HG03066 (cell line): ENCODE measurements around the gene FGF2.
A peak's percentile ranks its signal among the peaks of the same experiment; 100 is the strongest.
"Not testable (repeated sequence)": the region's sequence is repeated elsewhere in the genome, so short reads cannot be mapped to it uniquely, and the experiment has no call there.

Experiments used
- ATAC-seq: cut with Tn5 transposase; IDR thresholded peaks from one replicate; pipeline ENCODE4 v1.9.1; 2021; ENCODE audit warnings: low read depth; ENCODE audit not compliant: unreplicated experiment

Gene FGF2

GRCh38 chr4:122917731-122918130 is 91.1 kb downstream of the FGF2 start:
- no peak for ATAC-seq

- no peak for ATAC-seq
These were observed 93.8 kb downstream of the FGF2 start for GRCh38 chr4:122920473-122920872.

GRCh38 chr4:122921300-122921699 is 94.7 kb downstream of the FGF2 start:
- ATAC-seq = no peak

GRCh38 chr4:122921971-122922876 is 95.6 kb downstream of the FGF2 start, which contains the start of gene NUDT6:
TSS of gene NUDT6 (minus strand) at chr4:122922597. CDS start at chr4:122922572, 25 bp downstream.
- peak; percentile 71 for ATAC-seq

- ATAC-seq = peak; percentile 96
These were observed 96.4 kb downstream of the FGF2 start for GRCh38 chr4:122922877-122923511.

GRCh38 chr4:122928930-122929329 is 102.3 kb downstream of the FGF2 start:
- no peak for ATAC-seq

- no peak for ATAC-seq
These were observed 104.2 kb downstream of the FGF2 start for GRCh38 chr4:122930862-122931261.

- ATAC-seq = no peak
These were observed 106.1 kb downstream of the FGF2 start for GRCh38 chr4:122932763-122933162.

- not testable (repeated sequence) for ATAC-seq
These were observed 118.5 kb downstream of the FGF2 start for GRCh38 chr4:122945136-122945535.

- ATAC-seq = no peak
These were observed 119.5 kb downstream of the FGF2 start for GRCh38 chr4:122946142-122946541.
